ENCODE data around the gene CAMTA1. TPM values are rescaled to one million over a fixed set of nuclear protein-coding genes. Genes with fewer than 3 reads are reported as not detected.

CAMTA1 gene
- total RNA-seq, 1 donor from 2014 or later: 51.8 TPM

GRCh38 chr1:7497107-7497637 lies 711.9 kb downstream of the CAMTA1 start:
- DNase-seq (ENCODE audit: low spot score): no peak

- DNase-seq (ENCODE audit: low spot score): no peak
Observed at GRCh38 chr1:7500381-7501083, 715.3 kb downstream of the CAMTA1 start.

DNA sequence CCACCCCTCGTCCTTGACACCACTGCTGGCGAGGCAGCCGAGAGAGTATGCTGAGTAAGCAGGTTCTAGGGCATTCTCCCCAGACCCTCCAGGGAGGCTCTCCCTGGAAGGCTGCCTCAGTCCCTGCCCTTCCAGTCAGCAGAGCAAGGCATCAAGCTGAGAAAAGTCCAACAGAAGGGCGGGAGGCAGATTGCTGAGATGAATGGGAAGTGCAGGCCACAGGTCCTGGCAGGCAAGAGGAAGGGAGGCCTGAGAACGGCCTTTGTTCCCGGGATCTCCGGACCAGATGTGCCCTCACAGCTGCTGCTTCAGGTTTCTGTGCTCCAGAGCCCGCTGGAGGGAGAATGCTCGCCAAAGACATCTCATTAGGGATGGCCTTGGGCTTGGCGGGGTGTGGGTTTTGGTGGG lies 715.8 kb downstream of the CAMTA1 start:
- no peak for DNase-seq (ENCODE audit: low spot score)

DNA sequence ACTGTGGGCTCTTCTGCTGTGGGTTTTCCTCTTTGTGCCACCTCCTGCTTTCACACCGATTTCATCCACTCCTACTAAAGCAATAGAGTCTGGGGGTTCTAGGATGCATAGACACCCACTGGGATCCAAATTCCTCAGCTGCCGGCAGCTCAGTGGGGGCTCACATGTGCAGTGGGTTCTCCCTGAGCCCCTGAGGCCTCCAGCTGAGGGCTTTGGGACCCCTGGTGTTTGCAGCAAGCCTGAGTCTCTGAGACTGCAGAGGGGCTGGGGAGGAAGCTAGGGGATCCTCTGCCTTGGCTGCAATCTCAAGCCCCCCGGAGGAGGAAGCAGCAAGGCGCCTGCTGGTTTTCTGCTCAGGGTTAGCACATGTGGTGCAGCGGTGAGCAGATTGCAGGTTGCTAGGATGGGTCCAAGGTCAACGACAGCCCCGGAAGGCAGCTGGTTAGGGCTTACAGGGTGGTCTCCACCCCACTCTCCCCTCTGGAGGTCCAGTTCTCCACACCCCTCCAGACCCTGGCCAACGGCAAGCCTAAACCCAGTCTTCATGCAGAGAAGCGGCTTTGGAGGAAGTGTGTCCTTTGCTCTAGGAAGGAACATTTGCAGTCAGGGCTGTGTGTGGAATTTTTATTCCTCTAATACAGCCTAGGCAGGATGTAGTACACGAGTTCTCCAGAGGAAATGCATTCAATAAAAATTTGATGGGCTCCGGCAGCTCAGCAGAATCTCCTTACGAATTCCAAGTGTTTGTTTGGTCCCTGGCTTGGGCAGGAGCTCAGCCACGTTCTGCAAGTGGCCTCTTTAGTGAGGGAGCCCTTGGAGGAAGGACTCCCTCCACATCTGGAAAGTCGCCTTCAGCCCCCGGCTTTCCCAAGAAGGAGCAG lies 716.7 kb downstream of the CAMTA1 start:
- no peak for DNase-seq (ENCODE audit: low spot score)

- DNase-seq (ENCODE audit: low spot score): no peak
Observed at GRCh38 chr1:7503691-7504437, 718.6 kb downstream of the CAMTA1 start.

DNA sequence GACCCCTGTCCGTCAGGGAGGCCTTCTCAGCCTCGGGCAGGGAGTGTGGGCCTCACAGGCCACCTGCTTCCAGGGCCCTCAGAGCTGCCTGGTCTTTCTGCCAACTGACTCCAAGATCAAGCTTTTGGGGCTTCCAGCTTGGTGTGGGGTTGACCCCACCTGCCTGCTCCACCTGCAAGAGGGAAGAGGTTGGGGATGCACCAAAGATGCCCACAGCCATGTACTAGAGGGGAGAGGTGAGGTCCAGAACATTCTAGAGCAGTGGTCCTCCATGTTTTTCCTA lies 719.1 kb downstream of the CAMTA1 start:
- no peak for DNase-seq (ENCODE audit: low spot score)

DNA sequence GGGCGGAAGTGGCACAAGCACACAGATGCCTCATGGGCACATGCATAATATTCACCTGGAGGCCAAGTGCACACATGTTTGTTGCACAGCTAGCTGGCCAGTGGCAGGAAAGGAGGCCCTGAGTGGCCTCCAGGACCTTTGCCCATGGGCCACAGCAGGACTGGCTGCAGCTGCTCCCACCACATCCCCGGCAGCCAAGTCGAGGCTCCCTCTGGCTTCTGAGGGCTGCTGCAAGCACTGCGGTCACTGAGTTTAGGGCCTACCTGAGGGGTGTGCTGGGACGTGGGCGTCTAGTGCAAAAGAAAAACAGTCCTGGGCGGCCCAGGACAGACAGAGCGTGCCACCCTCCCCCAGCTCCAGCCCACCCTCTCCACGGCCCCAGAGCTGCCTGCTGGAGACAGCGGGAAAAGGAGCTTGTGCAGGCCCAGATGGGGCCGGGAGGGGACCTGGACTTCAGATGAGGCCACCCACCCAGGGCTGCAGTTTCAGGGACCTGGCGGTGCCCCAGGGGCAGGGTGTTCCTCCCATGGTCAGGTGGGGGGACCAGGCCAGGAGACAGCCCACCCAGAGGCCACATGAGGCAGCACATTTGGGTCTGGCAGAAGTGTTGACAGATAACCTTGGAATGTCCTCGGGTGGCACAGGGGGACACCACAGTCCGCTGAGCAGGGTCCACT lies 720.0 kb downstream of the CAMTA1 start:
- DNase-seq (ENCODE audit: low spot score): no peak

DNA sequence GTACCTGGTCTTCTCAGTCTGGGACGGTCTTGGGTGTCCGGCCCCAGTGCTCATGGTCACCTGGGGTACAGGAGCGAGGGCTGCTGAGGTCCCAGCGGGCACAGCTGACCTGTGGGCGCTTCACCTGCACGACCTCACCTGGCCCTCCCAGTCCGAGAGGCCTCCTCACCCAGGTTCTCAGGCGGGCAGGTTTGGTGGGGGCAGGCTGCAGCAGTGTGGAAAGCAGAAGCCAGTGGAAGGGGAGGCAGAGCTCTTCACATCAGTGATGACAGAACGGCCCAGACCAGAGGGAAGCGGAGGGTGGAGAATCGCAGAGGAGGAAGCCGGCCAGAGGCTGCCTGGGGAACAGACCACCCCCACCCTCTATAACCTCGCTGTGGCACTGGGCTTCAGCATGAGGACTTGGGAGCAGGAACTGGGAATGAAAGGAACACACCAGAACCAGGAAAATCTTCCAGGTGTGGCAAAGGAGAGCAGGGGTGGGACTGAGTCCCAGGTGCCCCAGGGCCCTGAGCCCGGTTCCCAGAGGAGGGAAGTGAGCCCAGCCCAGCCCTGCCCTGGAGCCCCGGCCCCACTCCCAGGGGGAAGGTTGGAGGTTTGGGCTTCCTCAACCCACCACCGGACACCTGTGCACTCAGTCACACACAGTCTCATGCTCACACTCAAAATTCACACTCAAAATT lies 720.7 kb downstream of the CAMTA1 start:
- no peak for DNase-seq (ENCODE audit: low spot score)

DNA sequence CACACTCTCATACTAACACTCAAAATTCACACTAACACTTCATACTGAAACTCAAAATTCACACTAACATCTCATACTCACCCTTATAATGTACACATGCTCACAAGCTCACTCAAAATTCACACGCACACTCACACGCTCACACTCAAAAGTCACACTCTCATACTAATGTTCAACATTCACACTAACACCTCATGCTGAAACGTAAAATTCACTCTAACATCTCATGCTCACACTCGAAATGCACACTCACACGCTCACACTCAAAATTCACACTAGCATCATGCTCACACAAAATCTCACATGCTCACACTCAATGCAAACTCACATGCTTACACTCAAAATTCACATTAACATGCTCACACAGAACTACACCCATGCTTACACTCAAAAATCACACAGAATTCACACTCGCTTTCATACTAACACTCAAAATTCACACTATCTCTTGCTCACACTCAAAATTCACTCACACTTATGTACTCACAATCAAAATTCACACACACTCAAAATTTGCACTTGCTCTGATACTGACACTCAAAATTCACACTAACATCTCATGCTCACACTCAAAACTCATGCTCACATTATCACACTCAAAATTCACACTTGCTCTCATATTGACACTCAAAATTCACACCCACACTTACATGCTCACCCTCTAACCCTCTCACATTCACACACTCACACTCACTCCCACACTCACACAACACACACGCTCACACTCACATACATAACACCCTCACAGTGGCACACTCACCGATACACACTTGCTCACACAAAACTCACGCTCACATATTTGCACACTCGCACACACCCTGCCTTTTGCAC lies 721.4 kb downstream of the CAMTA1 start:
- no peak for DNase-seq (ENCODE audit: low spot score)

GRCh38 chr1:7507285-7508019 lies 722.2 kb downstream of the CAMTA1 start:
- no peak for DNase-seq (ENCODE audit: low spot score)

GRCh38 chr1:7508052-7508933 lies 723.0 kb downstream of the CAMTA1 start:
- DNase-seq (ENCODE audit: low spot score): no peak

GRCh38 chr1:7508934-7509519 lies 723.8 kb downstream of the CAMTA1 start:
- no peak for DNase-seq (ENCODE audit: low spot score)

GRCh38 chr1:7509598-7509997 lies 724.3 kb downstream of the CAMTA1 start:
- DNase-seq (ENCODE audit: low spot score): no peak

DNA sequence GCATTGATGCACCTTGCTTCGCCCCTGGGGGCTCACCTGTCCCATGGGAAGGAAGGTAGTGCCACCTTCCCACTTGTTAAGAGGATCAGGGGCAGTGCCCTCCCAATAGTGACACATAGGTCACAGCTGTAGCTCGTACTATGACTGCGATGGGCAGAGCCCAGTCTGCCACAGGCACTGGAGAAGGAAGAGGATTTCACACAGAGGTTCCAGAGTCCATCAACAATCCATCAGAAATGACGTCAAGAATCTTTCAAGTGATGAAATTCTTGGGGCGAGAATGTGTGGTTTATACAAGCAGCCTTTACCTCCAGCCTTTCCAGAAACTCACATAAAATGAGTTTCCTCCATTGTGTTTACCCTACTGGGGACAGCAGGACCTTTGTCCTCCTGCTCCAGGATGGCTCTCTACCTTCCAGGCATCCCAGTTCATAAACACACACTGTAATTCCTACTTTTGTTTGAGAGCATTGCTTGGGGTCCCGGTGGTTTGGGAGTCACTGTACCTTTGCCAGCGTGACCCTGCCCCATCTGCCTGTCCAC lies 725.2 kb downstream of the CAMTA1 start:
- DNase-seq (ENCODE audit: low spot score): no peak

DNA sequence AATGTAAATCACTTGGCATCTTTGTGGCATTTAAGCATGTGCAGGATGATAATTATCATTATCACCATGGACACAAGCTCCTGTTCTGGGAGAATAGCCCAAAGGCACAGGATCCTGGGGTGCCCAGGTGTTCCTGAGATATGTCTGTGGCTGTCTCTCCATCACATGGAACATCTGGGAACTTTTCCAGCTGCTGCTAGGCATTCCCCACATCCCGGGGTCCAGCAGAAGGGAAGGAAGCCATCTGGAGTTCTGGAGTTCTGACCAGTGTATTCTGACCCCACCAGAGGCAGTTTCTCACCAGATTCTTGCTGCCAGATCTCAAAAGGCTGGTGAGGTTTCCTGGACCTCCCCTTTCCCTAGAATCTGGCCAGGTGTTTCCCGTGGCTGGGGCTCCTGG lies 726.1 kb downstream of the CAMTA1 start:
- no peak for DNase-seq (ENCODE audit: low spot score)

- no peak for DNase-seq (ENCODE audit: low spot score)
Observed at GRCh38 chr1:7513081-7513480, 727.8 kb downstream of the CAMTA1 start.

DNA sequence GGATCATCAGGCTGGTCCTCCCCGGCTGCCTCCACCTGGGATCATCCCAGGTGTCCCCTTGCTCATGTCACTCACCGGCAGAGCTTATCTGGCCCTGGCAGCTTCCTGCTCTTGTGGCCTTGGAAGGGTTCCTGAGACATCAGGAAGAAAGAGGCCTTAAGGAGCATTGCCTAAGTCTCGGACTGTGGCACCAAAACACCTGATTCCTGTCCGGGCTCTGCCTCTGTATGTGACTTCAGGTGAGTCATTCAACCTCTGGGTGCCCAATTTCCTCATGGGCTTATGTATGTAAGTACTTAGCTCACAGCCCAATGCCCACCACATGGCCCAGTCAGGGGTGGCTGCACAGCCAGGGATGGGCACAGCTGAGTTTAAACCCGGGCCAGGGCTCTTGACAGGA lies 729.9 kb downstream of the CAMTA1 start:
- DNase-seq (ENCODE audit: low spot score): no peak

Data from mesenteric fat pad (tissue), 1 donor.